Prostate gland (tissue), 2 donors: Measurements from ENCODE around the gene CCDC136.

Source experiments
- POLR2A ChIP-seq: fragments of 450-650 bp; IDR thresholded peaks from one replicate; pipeline ENCODE4 v1.6.1; 2016; ENCODE audit warnings: antibody characterized with exemption, mild to moderate bottlenecking
- POLR2AphosphoS5 ChIP-seq: sonication (generic); formaldehyde crosslinking; IDR thresholded peaks from one replicate; pipeline ENCODE4 v1.6.1; 2017; ENCODE audit warnings: antibody characterized with exemption
- TF ChIP-seq, protein P1 (sequence below), 4 experiments: fragments of 200-600 bp in 2 of 4; fragments of 450-650 bp in 2 of 4; sonication (generic) in 2 of 4; IDR thresholded peaks; 1 replicate in 3 of 4; 2 replicates in 1 of 4; pipeline ENCODE4 v1.5.1; 2016 to 2019; ENCODE audit warnings: antibody characterized with exemption in 4 of 4, mild to moderate bottlenecking in 2 of 4, moderate library complexity in 2 of 4

DNA sequence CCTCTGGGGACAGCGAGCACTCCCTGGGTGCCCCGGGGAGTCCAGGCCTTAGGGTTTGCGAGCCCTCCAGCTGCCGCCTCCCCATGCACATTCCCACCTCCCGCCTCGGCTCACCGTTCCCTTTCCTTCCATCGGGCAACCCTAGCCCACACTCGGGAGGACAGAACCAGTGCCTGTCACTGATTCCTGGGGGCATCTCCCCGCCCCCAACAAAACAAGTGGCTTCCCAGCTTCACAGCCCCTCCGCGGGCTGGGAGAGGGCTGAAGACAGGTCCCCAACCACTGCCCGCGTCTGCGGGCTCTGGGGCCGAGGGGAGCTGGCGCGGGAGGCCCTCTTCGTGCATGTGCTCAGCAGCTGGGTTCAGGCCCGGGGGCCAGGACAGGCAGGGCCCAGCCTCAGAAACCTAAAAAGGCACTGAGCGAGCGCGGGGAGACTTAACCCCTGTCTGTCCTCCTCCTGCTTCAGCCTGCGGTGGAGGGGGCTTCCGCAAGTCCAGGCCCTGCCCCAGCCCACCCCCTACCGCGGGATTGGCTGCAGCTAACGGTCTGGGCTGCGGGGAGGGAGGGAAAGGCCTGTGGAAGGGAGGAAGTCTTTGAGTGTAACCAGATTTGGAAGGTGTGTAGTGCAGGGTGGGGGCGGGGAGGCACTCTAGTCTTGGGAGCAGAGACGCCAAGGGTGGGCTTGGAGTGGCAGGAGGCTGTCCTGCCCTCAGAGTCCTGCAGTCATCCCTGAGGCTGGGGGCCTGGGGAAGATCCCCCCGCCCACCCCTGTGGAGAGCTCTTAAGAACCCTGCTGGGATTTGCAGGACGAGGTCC is 39.6 kb downstream of the CCDC136 start:
- TF ChIP-seq, protein P1, sequence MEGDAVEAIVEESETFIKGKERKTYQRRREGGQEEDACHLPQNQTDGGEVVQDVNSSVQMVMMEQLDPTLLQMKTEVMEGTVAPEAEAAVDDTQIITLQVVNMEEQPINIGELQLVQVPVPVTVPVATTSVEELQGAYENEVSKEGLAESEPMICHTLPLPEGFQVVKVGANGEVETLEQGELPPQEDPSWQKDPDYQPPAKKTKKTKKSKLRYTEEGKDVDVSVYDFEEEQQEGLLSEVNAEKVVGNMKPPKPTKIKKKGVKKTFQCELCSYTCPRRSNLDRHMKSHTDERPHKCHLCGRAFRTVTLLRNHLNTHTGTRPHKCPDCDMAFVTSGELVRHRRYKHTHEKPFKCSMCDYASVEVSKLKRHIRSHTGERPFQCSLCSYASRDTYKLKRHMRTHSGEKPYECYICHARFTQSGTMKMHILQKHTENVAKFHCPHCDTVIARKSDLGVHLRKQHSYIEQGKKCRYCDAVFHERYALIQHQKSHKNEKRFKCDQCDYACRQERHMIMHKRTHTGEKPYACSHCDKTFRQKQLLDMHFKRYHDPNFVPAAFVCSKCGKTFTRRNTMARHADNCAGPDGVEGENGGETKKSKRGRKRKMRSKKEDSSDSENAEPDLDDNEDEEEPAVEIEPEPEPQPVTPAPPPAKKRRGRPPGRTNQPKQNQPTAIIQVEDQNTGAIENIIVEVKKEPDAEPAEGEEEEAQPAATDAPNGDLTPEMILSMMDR (IDR thresholded peaks at IDR 0.05) = no peak
- TF ChIP-seq POLR2A (no peak), POLR2AphosphoS5 (peak; percentile 16)
